ENCODE data around the gene CCNY.

Gene CCNY

DNA sequence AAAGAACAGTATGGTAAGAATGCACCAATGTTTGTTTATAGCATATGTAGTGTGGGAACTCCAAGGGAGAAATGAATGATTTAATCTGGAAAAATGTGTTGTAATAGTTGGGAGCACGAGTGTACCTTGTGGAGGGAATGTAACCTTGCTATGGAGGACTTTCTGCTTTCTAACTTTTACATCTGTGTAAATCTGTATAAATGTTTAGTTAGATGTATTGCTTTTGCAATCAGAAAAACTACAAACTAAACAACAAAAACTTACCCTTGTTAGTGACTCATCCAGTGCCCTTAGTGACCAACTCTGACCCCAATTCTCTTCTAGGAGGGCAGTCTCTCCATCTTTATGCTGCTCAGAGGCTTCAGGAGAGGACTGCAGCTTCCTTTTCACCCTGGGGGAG, 89.3 kb downstream of the CCNY start:
- Histone ChIP-seq H3K27ac (ENCODE audit: low read length) (no peak overlapping the region), H3K79me2 (ENCODE audit: low read length) (peaks cover 6% of the 10 kb centered on the region; the same call in 1 of the 2 replicates)

DNA sequence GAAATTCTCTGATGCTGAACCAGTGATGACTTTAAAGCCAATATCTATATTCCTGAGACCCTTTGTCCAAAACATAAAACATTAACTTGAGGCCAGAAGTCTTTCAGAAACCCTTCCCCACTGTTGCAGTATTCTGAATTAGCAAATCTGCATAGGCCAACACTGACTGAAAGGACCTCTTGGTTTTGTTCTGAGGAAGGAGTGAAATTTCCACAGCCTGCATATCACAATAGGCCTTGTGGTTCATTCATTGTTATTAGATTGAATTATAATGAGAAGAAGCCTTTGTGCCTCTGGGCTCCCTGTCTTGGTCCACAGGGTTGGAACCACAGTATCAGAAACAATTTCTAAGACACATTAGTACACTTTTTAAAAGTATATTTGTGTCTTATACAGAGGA, 90.3 kb downstream of the CCNY start:
- Histone ChIP-seq H3K4me1 (ENCODE audit: low read length) (no peaks in the 10 kb centered on the region), H3K4me3 (ENCODE audit: low read length) (no peak overlapping the region), H3K9me3 (ENCODE audit: insufficient read depth, low read length) (no peaks in the 10 kb centered on the region), H3K9ac (ENCODE audit: low read length) (no peak overlapping the region), H3K27me3 (ENCODE audit: low read depth, low read length) (no peaks in the 10 kb centered on the region), H4K20me1 (ENCODE audit: insufficient read depth, low read length) (no peaks in the 10 kb centered on the region), H3K79me2 (ENCODE audit: low read length) (0 out of 2 replicates have a peak, but pooled peaks cover 3% of the 10 kb centered on the region), H2AFZ (ENCODE audit: low read depth, low read length) (no peak overlapping the region), H3K4me2 (ENCODE audit: low read length) (no peak overlapping the region), H3K27ac (ENCODE audit: low read length) (no peak overlapping the region), H3K36me3 (replicated peaks; ENCODE audit: low read depth, low read length) (no peaks in the 10 kb centered on the region)
- TF ChIP-seq, protein P1, sequence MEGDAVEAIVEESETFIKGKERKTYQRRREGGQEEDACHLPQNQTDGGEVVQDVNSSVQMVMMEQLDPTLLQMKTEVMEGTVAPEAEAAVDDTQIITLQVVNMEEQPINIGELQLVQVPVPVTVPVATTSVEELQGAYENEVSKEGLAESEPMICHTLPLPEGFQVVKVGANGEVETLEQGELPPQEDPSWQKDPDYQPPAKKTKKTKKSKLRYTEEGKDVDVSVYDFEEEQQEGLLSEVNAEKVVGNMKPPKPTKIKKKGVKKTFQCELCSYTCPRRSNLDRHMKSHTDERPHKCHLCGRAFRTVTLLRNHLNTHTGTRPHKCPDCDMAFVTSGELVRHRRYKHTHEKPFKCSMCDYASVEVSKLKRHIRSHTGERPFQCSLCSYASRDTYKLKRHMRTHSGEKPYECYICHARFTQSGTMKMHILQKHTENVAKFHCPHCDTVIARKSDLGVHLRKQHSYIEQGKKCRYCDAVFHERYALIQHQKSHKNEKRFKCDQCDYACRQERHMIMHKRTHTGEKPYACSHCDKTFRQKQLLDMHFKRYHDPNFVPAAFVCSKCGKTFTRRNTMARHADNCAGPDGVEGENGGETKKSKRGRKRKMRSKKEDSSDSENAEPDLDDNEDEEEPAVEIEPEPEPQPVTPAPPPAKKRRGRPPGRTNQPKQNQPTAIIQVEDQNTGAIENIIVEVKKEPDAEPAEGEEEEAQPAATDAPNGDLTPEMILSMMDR (IDR thresholded peaks at IDR 0.05; ENCODE audit: low read depth, low read length): no peak
- no peak for TF ChIP-seq EZH2phosphoT487 (IDR thresholded peaks at IDR 0.05; ENCODE audit: low read depth)

More for the DNA sequence above, 89.3 kb downstream of the CCNY start:
- Histone ChIP-seq H3K4me2 (ENCODE audit: low read length) (no peak overlapping the region), H3K9me3 (ENCODE audit: insufficient read depth, low read length) (no peaks in the 10 kb centered on the region), H3K4me1 (ENCODE audit: low read length) (no peaks in the 10 kb centered on the region), H4K20me1 (ENCODE audit: insufficient read depth, low read length) (no peaks in the 10 kb centered on the region), H3K4me3 (ENCODE audit: low read length) (no peak overlapping the region), H3K27me3 (ENCODE audit: low read depth, low read length) (no peaks in the 10 kb centered on the region), H2AFZ (ENCODE audit: low read depth, low read length) (no peak overlapping the region), H3K36me3 (replicated peaks; ENCODE audit: low read depth, low read length) (no peaks in the 10 kb centered on the region), H3K9ac (ENCODE audit: low read length) (no peak overlapping the region)
- TF ChIP-seq, protein P1 (IDR thresholded peaks at IDR 0.05; ENCODE audit: low read depth, low read length): no peak
- no peak for TF ChIP-seq EZH2phosphoT487 (IDR thresholded peaks at IDR 0.05; ENCODE audit: low read depth)

DNA sequence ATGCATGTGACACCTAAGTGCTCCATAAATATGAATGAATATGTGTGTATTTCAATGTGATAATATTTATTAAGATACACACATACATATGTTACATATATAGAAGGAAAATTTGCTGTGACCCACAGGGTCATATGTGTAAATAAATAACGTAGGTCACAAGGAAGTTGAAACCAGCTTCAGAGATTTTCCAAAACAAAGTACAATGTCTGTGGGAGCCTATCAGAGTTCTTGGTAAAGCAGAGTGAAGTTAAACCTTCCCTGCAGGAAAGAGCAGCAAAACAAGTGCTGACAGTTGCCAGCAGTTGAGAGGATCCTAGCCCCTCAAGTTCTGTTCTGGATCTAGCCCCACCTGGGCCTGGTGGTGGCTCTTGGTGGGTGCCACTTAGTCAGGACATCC, 91.2 kb downstream of the CCNY start:
- TF ChIP-seq, protein P1 (IDR thresholded peaks at IDR 0.05; ENCODE audit: low read depth, low read length): no peak
- TF ChIP-seq EZH2phosphoT487 (IDR thresholded peaks at IDR 0.05; ENCODE audit: low read depth): no peak
- 0 out of 2 replicates have a peak, but pooled peaks cover 3% of the 10 kb centered on the region for H3K79me2 ChIP-seq (ENCODE audit: low read length)

DNA sequence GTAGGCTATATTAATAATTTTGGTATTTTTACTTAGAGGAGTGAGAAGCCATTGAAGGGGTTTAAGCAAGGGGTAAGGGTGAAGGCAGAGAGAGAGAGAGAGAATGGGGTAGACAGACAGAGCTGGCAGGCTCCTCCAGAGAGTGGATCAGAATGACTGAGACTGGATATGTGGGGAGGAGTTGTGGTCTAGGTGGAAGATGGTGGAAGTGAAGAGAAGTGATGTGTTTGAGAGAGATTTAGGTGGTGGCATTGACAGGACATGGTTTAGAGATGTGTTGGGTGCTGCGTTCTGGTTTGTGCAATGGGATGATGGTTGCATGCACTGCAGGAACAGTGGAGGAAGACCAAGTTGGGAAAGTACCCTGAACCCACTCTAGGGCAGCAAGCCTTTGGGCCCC, 92.2 kb downstream of the CCNY start:
- Histone ChIP-seq H2AFZ (ENCODE audit: low read depth, low read length) (no peak overlapping the region), H3K4me1 (ENCODE audit: low read length) (peaks cover 1% of the 10 kb centered on the region), H3K36me3 (replicated peaks; ENCODE audit: low read depth, low read length) (no peaks in the 10 kb centered on the region), H3K27me3 (ENCODE audit: low read depth, low read length) (no peaks in the 10 kb centered on the region), H3K4me2 (ENCODE audit: low read length) (no peak overlapping the region), H3K9ac (ENCODE audit: low read length) (no peak overlapping the region), H3K9me3 (ENCODE audit: insufficient read depth, low read length) (no peaks in the 10 kb centered on the region), H3K4me3 (ENCODE audit: low read length) (no peak overlapping the region), H4K20me1 (ENCODE audit: insufficient read depth, low read length) (no peaks in the 10 kb centered on the region), H3K27ac (ENCODE audit: low read length) (no peak overlapping the region), H3K79me2 (ENCODE audit: low read length) (peaks cover 1% of the 10 kb centered on the region; the same call in 1 of the 2 replicates)
- TF ChIP-seq, protein P1 (IDR thresholded peaks at IDR 0.05; ENCODE audit: low read depth, low read length): no peak
- no peak for TF ChIP-seq EZH2phosphoT487 (IDR thresholded peaks at IDR 0.05; ENCODE audit: low read depth)

More for the DNA sequence above, 91.2 kb downstream of the CCNY start:
- no peak overlapping the region for H2AFZ ChIP-seq (ENCODE audit: low read depth, low read length)
- no peak overlapping the region for H3K4me3 ChIP-seq (ENCODE audit: low read length)
- no peak overlapping the region for H3K4me2 ChIP-seq (ENCODE audit: low read length)
- no peaks in the 10 kb centered on the region for H3K9me3 ChIP-seq (ENCODE audit: insufficient read depth, low read length)
- no peaks in the 10 kb centered on the region for H3K27me3 ChIP-seq (ENCODE audit: low read depth, low read length)
- no peaks in the 10 kb centered on the region for H3K4me1 ChIP-seq (ENCODE audit: low read length)
- no peak overlapping the region for H3K27ac ChIP-seq (ENCODE audit: low read length)
- no peaks in the 10 kb centered on the region for H3K36me3 ChIP-seq (replicated peaks; ENCODE audit: low read depth, low read length)
- H4K20me1 ChIP-seq (ENCODE audit: insufficient read depth, low read length): no peaks in the 10 kb centered on the region
- no peak overlapping the region for H3K9ac ChIP-seq (ENCODE audit: low read length)

Measured in OCI-LY3 (cell line).